ENCODE measurements around the gene ATOSA. TPM values are rescaled to one million over a fixed set of nuclear protein-coding genes. Genes with fewer than 3 reads are reported as not detected.

The ATOSA gene, protein sequence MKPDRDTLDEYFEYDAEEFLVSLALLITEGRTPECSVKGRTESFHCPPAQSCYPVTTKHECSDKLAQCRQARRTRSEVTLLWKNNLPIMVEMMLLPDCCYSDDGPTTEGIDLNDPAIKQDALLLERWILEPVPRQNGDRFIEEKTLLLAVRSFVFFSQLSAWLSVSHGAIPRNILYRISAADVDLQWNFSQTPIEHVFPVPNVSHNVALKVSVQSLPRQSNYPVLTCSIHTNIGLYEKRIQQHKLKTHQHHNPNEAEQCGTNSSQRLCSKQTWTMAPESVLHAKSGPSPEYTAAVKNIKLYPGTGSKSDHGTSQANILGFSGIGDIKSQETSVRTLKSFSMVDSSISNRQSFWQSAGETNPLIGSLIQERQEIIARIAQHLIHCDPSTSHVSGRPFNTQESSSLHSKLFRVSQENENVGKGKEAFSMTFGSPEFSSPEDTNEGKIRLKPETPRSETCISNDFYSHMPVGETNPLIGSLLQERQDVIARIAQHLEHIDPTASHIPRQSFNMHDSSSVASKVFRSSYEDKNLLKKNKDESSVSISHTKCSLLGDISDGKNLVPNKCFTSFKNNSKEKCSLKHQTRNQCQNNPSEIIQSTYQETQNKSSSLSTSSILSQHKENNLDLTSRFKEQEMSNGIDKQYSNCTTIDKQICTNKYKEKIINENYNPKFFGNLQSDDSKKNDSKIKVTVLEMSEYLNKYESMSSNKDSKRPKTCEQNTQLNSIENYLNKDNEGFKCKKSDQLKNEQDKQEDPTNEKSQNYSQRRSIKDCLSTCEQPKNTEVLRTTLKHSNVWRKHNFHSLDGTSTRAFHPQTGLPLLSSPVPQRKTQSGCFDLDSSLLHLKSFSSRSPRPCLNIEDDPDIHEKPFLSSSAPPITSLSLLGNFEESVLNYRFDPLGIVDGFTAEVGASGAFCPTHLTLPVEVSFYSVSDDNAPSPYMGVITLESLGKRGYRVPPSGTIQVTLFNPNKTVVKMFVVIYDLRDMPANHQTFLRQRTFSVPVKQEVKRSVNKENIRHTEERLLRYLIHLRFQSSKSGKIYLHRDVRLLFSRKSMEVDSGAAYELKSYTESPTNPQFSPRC
- polyA plus RNA-seq (64.0 and 74.2 TPM in 2 replicates), polyA minus RNA-seq (89.6 and 112 TPM in 2 replicates)

DNA sequence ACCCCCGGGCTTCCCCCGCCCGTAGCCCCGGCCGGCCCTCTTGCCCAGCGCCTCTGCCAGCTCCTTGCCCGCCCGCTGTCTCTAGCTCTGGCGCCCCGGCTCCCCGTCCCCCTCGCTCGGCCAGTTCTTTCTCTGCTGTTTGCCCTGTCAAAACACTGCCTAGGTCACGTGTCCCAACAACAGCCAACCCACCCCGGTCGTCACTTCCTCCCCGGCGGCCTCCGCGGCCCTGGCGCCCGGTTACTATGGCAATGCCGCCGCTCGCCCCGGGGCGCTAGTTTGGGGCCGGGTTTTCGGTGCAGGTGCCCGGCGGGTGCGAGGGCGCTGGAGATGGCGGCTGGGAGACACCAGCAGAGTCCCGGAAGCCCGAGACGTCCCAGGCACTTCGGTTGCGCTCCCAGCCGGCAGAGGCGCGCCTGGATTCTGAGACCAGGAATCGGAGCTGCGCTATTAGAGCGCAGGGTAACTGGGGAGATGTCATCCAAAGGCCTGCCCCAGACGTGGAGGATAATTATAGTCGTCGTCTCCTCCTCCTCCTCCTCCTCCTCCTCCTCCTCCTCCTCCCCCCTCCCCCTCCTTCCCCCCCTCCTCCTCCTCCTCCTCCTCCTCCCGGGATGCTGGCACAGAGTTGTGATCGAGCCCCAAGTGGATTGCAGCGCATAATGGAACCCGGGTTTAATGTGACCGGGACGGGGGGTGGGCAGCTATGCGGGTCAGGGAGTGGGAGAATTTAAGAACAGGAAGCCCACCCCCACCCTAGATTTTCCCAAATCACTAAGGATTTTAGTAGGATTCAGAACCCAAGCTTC is at the start of gene ATOSA:
Gene ATOSA, minus strand, starts transcription at position 157 of the 809 bp plus-strand sequence. CDS start 1,367 bp downstream, outside the sequence.
- H3K4me2 ChIP-seq (ENCODE audit: low read length): peak within 1 kb of the TSS; percentile 88
- peak within 1 kb of the TSS; percentile 67 for H2AFZ ChIP-seq (ENCODE audit: low read depth, low read length)
- H3K36me3 ChIP-seq (ENCODE audit: insufficient read depth, low read length): no peaks in the 10 kb centered on the region
- no peaks in the 10 kb centered on the region for H3K9me2 ChIP-seq (ENCODE audit: insufficient read depth, low read length)
- peak within 1 kb of the TSS; percentile 91 for H3K27ac ChIP-seq (ENCODE audit: low read length)
- no peaks in the 10 kb centered on the region for H3K27me3 ChIP-seq (ENCODE audit: insufficient read depth, low read depth, low read length)
- H3F3A ChIP-seq (ENCODE audit: insufficient read depth, low read length, poor library complexity, severe bottlenecking): no peaks in the 10 kb centered on the region
- peak within 1 kb of the TSS; percentile 90 for H3K4me3 ChIP-seq (ENCODE audit: low read length)
- no peaks in the 10 kb centered on the region for H4K20me1 ChIP-seq (ENCODE audit: insufficient read depth)
- TF ChIP-seq RAD21 (conservative IDR thresholded peaks at IDR 0.05) (peak; percentile 28), EP300 (conservative IDR thresholded peaks at IDR 0.05; ENCODE audit: poor library complexity, severe bottlenecking) (peak; percentile 58), EZH2 (IDR thresholded peaks at IDR 0.05; ENCODE audit: borderline replicate concordance, insufficient read depth, low read length, poor library complexity, severe bottlenecking) (no peak), SMC3 (conservative IDR thresholded peaks at IDR 0.05; ENCODE audit: poor library complexity) (no peak), TAF1 (IDR thresholded peaks at IDR 0.05; ENCODE audit: low read depth) (peak; percentile 65), POLR2AphosphoS5 (IDR thresholded peaks at IDR 0.05) (peak; percentile 92), MXI1 (conservative IDR thresholded peaks at IDR 0.05; ENCODE audit: poor library complexity, severe bottlenecking) (peak; percentile 84)
- TF ChIP-seq, protein P1, sequence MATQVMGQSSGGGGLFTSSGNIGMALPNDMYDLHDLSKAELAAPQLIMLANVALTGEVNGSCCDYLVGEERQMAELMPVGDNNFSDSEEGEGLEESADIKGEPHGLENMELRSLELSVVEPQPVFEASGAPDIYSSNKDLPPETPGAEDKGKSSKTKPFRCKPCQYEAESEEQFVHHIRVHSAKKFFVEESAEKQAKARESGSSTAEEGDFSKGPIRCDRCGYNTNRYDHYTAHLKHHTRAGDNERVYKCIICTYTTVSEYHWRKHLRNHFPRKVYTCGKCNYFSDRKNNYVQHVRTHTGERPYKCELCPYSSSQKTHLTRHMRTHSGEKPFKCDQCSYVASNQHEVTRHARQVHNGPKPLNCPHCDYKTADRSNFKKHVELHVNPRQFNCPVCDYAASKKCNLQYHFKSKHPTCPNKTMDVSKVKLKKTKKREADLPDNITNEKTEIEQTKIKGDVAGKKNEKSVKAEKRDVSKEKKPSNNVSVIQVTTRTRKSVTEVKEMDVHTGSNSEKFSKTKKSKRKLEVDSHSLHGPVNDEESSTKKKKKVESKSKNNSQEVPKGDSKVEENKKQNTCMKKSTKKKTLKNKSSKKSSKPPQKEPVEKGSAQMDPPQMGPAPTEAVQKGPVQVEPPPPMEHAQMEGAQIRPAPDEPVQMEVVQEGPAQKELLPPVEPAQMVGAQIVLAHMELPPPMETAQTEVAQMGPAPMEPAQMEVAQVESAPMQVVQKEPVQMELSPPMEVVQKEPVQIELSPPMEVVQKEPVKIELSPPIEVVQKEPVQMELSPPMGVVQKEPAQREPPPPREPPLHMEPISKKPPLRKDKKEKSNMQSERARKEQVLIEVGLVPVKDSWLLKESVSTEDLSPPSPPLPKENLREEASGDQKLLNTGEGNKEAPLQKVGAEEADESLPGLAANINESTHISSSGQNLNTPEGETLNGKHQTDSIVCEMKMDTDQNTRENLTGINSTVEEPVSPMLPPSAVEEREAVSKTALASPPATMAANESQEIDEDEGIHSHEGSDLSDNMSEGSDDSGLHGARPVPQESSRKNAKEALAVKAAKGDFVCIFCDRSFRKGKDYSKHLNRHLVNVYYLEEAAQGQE (IDR thresholded peaks at IDR 0.05; ENCODE audit: borderline replicate concordance): peak; percentile 71
- TF ChIP-seq, protein P2, sequence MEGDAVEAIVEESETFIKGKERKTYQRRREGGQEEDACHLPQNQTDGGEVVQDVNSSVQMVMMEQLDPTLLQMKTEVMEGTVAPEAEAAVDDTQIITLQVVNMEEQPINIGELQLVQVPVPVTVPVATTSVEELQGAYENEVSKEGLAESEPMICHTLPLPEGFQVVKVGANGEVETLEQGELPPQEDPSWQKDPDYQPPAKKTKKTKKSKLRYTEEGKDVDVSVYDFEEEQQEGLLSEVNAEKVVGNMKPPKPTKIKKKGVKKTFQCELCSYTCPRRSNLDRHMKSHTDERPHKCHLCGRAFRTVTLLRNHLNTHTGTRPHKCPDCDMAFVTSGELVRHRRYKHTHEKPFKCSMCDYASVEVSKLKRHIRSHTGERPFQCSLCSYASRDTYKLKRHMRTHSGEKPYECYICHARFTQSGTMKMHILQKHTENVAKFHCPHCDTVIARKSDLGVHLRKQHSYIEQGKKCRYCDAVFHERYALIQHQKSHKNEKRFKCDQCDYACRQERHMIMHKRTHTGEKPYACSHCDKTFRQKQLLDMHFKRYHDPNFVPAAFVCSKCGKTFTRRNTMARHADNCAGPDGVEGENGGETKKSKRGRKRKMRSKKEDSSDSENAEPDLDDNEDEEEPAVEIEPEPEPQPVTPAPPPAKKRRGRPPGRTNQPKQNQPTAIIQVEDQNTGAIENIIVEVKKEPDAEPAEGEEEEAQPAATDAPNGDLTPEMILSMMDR (IDR thresholded peaks at IDR 0.05; ENCODE audit: poor library complexity, severe bottlenecking): peak; percentile 58
- H3K9me3 ChIP-seq (ENCODE audit: low read length): no peaks in the 10 kb centered on the region
- H3K79me2 ChIP-seq (replicated peaks; ENCODE audit: insufficient read depth, low read length): peaks cover 17% of the 10 kb centered on the region
- H3K9ac ChIP-seq (ENCODE audit: low read length): peak within 1 kb of the TSS; percentile 95
